8988T (cell line): ENCODE results near the gene TCF21.
"Not testable (repeated sequence)": the region's sequence is repeated elsewhere in the genome, so short reads cannot be mapped to it uniquely, and the experiment has no call there.

Experiments used
- DNase-seq: peaks from one replicate; pipeline ENCODE4 v3.0.0; 2011

The TCF21 gene

DNA sequence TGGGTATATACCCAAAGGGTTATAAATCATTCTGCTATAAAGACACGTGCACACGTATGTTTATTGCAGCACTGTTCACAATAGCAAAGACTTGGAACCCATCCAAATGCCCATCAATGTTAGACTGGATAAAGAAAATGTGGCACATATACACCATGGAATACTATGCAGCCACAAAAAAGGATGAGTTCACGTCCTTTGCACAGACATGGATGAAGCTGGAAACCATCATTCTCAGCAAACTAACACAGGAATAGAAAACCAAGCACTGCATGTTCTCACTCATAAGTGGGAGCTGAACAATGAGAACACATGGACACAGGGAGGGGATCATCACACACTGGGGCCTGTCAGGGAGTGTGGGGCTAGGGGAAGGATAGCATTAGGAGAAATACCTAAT lies 47.4 kb downstream of the TCF21 start:
- not testable (repeated sequence) for DNase-seq

DNA sequence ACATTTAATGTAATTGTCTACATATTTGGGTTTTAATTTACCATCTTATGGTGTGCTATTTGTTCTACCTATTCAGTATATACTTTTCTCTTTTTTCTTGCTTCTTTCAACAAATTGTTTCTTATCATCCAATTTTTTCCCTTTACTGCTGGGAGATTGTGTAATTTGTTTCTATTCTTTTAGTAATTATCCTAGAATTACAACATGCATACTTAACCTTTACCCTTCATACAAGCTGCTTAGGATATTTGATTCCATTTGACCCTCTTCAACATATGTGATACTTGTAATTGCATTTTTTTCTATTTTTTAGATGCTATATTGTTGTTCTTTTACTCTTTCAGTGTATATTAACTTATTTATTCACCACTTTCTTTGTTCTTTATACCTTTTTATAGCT lies 49.0 kb downstream of the TCF21 start:
- no peak for DNase-seq

DNA sequence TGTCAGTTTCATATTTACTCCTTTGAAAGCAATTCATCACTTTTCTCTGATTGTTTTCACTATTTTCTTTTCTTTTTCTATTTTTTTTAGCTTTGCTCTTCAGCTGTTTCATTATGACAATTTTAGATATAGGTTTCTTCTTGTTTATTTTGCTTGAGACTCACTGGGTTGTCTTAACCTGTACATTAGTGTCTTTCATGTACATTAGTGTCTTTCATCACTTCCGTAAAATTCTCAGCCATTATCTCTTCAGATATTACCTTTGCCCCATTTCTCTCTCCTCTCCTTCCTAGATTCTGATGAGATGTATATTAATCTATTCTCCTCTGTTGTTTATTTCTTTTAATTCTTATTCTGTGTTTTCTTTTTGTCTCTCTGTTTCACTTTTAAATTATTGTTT lies 49.6 kb downstream of the TCF21 start:
- DNase-seq, result no peak

- no peak for DNase-seq
Observed at GRCh38 chr6:133939778-133940667, 51.1 kb downstream of the TCF21 start.
